SW480 (cell line): Measurements from ENCODE around the gene MIOS.

Source experiments
- DNase-seq: peaks from one replicate; pipeline ENCODE4 v3.0.0-alpha.2; 2016; ENCODE audit warnings: low spot score

Gene MIOS

GRCh38 chr7:7566651-7567611 is at the start of gene MIOS:
MIOS (plus strand) TSS chr7:7566884; CDS start chr7:7572476, 5,592 bp downstream.
- DNase-seq = peak; percentile 85

GRCh38 chr7:7517754-7518153 is 48.9 kb upstream of the MIOS start:
- no peak for DNase-seq

- no peak for DNase-seq
Measured at GRCh38 chr7:7519056-7519455, 47.6 kb upstream of the MIOS start.

- no peak for DNase-seq
Measured at GRCh38 chr7:7519528-7519927, 47.2 kb upstream of the MIOS start.

GRCh38 chr7:7521259-7521658 is 45.4 kb upstream of the MIOS start:
- DNase-seq = no peak

- no peak for DNase-seq
Measured at GRCh38 chr7:7522421-7522820, 44.3 kb upstream of the MIOS start.

GRCh38 chr7:7524121-7524520 is 42.6 kb upstream of the MIOS start:
- DNase-seq = no peak

- no peak for DNase-seq
Measured at GRCh38 chr7:7526006-7526405, 40.7 kb upstream of the MIOS start.

- no peak for DNase-seq
Measured at GRCh38 chr7:7527047-7527446, 39.6 kb upstream of the MIOS start.

GRCh38 chr7:7529328-7529727 is 37.4 kb upstream of the MIOS start:
- no peak for DNase-seq

GRCh38 chr7:7533831-7534430 is 32.8 kb upstream of the MIOS start:
- no peak for DNase-seq

- DNase-seq = no peak
Measured at GRCh38 chr7:7535691-7536090, 31.0 kb upstream of the MIOS start, which contains the start of gene COL28A1. COL28A1 (minus strand) TSS chr7:7535873; CDS start chr7:7532875, 2,998 bp downstream.

GRCh38 chr7:7536396-7537019 is 30.2 kb upstream of the MIOS start:
- DNase-seq = no peak

- DNase-seq = no peak
Measured at GRCh38 chr7:7537711-7538110, 29.0 kb upstream of the MIOS start.

GRCh38 chr7:7539152-7539551 is 27.5 kb upstream of the MIOS start:
- no peak for DNase-seq

GRCh38 chr7:7539711-7540110 is 27.0 kb upstream of the MIOS start:
- no peak for DNase-seq

- DNase-seq = no peak
Measured at GRCh38 chr7:7542251-7542835, 24.3 kb upstream of the MIOS start.

GRCh38 chr7:7548407-7548806 is 18.3 kb upstream of the MIOS start:
- no peak for DNase-seq

GRCh38 chr7:7550663-7551062 is 16.0 kb upstream of the MIOS start:
- DNase-seq = no peak

GRCh38 chr7:7552199-7552598 is 14.5 kb upstream of the MIOS start:
- no peak for DNase-seq

GRCh38 chr7:7553386-7553785 is 13.3 kb upstream of the MIOS start:
- no peak for DNase-seq

GRCh38 chr7:7554021-7554432 is 12.7 kb upstream of the MIOS start:
- DNase-seq = no peak
